Stimulated activated CD8-positive, alpha-beta memory T cell treated with anti-CD3 and anti-CD28 coated beads, Interleukin-4, amount 100 ng/mL, for 1 hour (primary cell): ENCODE measurements around the gene FCAR.
"Not testable (repeated sequence)": the region's sequence is repeated elsewhere in the genome, so short reads cannot be mapped to it uniquely, and the experiment has no call there.

Experiments used
- DNase-seq, 2 donors: peaks; one replicate each; pipeline ENCODE4 v3.0.0-alpha.2; 2020; ENCODE audit warnings: low read depth in 2 of 2, low spot score in 1 of 2

FCAR gene

DNA sequence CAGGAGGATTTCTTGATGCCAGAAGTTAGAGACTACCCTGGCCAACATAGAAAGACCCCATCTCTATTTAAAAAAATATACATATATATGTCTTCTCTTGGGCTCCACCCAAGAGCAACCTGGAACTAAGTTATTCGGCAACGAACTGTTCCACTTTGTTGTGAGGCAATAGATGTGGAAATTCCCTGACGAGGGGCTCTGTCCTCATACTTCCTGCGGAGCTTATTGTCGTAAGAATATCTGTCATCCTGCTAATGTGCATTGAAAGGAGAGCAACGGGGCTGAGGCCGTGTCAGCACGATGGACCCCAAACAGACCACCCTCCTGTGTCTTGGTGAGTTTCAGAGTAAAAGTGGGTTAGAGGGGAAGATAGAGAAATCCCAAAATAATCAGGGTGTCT is at the start of gene FCAR:
FCAR (plus strand) TSS at position 246 of the 400 bp plus-strand sequence; CDS start at position 301, 55 bp downstream.
- DNase-seq: no peak

DNA sequence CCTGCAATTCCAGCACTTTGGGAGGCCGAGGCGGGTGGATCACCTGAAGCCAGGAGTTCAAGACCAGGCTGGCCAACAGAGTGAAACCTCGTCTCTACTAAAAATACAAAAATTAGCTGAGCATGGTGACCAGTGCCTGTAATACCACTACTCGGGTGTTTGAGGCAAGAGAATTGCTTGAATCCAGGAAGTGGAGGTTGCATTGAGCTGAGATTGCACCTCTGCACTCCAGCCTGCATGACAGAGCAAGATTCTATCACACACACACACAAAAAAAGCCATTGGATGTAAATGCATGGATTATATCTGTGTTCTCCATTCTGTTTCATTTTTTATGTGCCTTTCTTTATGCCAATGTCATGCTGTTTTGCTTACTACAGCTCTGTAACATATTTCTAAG is 49.6 kb upstream of the FCAR start:
- not testable (repeated sequence) for DNase-seq

DNA sequence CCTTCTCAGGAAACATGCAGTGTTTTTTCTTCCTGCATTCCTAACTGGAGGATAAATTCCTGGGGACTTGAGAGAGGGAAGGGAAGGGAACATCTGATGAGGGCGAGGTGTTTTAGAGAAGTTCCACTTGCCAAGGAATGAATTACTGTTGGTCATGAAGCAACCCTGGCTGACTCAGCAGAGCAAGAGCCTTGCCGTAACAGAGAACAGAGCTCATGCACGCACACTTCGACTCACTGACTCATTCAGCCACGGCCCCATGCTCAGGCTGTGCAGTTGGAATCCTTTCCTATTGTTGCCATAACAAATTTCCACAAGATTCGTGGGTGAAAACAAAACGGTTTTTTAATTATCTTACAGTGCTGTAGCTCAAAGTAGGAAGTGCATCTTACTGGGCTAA is 48.7 kb upstream of the FCAR start:
- not testable (repeated sequence) for DNase-seq

DNA sequence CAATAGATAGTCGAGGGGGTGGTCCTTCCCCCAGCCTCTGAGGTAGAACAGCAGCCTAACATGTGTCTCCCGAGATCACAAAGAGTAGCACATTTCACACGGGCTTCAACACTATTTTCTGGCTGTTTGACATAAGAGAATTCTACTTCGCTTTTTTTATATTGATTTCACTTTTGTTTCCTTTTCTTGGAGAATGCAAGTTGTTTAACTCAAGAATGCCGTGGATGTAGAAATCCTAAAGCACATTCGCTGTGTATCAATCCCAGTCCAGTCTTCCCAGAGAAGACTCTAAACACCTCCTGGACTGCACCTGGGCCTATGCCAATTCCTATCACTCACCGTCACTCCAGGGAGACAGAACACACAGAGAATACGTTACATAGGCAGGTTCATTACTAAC is 46.0 kb upstream of the FCAR start:
- not testable (repeated sequence) for DNase-seq

DNA sequence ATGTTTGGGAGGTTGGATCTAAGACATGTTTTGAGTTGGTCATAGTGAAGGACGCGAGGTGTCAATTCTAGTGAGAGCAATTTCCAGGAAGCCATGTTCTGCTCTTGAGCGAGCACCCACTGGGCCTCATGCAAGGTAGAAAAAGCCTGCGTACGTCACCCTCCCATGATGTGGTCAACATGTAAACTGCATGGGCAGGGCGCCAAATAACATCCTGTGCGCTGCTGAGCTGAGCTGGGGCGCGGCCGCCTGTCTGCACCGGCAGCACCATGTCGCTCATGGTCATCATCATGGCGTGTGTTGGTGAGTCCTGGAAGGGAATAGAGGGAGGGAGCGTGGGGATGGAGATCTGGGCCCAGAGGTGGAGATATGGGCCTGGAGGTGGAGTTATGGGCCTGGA is 41.5 kb upstream of the FCAR start, which contains the start of gene KIR2DS4:
KIR2DS4 (plus strand) TSS at position 181 of the 400 bp plus-strand sequence.
- DNase-seq: not testable (repeated sequence)

DNA sequence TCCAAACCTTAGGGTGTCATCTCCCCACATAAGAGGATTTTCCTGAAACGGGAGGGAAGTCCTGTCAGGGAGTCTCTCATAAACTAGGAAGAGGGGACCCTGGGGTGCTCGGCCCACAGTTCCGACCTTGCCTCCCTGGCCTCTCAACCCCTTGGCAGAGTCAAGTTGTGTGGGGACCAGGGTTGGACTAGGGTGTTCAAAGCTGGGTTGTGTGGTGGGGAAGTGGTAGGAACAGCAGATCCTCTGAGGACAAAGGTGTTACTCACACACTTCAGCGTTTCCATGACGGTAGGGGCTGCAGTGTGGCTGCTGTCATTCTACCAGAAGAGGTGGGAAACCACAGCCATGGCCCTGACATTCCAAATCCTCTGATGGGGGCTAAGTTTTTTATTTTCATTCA is 38.9 kb upstream of the FCAR start:
- not testable (repeated sequence) for DNase-seq

DNA sequence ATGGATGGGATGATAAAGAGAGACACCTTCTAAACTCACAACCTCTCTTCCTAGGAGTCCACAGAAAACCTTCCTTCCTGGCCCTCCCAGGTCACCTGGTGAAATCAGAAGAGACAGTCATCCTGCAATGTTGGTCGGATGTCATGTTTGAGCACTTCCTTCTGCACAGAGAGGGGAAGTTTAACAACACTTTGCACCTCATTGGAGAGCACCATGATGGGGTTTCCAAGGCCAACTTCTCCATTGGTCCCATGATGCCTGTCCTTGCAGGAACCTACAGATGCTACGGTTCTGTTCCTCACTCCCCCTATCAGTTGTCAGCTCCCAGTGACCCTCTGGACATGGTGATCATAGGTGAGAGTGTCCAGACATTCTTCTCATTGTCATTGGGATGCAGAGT is 36.5 kb upstream of the FCAR start:
- DNase-seq: not testable (repeated sequence)

DNA sequence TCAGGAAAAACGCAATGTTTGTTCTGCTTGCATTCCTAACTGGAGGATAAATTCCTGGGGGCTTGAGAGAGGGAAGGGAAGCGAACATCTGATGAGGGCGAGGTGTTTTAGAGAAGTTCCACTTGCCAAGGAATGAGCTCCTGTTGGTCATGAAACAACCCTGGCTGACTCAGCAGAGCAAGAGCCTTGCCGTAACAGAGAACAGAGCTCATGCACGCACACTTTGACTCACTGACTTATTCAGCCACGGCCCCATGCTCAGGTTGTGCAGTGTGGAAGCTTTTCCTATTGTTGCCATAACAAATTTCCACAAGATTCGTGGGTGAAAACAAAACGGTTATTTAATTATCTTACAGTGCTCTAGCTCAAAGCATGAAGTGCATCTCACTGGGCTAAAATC is 30.9 kb upstream of the FCAR start:
- DNase-seq: not testable (repeated sequence)

DNA sequence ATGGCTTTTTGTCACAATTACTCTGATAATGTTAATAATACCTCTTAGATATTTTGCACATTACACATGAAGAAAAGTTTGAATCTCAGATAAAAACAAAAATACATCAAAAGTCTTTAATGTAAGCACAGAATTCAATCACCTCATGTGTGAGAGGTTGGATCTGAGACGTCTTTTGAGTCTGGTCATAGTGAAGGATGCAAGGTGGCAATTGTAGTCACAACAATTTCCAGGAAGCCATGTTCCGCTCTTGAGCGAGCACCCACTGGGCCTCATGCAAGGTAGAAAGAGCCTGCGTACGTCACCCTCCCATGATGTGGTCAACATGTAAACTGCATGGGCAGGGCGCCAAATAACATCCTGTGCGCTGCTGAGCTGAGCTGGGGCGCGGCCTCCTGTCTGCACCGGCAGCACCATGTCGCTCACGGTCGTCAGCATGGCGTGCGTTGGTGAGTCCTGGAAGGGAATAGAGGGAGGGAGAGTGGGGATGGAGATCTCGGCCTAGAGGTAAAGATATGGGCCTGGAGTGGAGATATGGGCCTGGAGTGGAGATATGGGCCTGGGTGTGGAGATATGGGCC is 23.9 kb upstream of the FCAR start, which contains the start of gene KIR3DL2:
KIR3DL2 (plus strand) TSS at position 383 of the 580 bp plus-strand sequence; CDS start at position 416, 33 bp downstream.
- DNase-seq: not testable (repeated sequence)

DNA sequence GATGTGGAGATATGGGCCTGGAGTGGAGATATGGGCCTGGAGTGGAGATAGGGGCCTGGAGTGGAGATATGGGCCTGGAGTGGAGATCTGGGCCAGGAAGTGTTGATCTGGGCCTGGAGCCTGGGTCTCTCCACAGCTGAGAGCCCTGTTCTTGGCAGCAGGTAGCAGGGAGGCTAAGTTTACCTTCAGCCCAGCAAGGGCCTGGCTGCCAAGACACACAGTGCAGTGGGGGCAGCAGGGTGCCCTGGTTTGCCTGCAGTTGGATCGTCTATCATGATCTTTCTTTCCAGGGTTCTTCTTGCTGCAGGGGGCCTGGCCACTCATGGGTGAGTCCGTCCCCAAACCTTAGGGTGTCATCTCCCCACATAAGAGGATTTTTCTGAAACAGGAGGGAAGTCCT is 23.1 kb upstream of the FCAR start:
- no peak for DNase-seq

DNA sequence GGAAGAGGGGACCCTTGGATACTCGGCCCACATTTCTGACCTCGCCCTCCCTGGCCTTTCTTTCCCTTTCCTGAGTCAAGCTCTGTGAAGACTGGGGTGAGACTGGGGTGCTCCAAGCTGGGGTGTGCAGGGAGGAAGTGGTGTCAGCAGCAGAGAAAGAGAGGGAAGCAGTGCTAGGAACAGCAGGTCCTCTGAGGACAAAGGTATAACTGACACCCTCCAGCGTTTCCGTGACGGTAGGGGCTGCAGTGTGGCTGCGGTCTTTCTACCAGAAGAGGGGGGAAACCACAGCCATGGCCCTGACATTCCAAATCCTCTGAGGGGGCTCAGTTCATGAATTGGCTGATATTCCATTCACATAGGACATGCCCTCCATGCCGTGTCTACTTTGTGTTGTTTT is 22.7 kb upstream of the FCAR start:
- DNase-seq: no peak

DNA sequence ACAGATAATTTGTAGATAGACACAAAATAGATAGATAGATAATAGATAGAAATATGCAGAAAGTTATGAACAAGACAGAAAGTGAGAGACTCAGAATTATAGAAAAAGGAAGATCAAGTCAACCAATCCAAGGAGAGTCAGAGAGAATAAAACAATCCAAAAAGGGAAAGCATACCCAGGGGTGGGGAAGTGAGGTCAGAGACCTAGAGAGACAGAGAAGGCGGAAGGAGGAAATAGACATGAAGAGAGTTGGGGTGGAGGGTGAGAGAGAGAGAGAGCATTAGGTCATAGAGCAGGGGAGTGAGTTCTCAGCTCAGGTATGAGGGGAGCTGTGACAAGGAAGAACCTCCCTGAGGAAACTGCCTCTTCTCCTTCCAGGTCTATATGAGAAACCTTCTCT is 18.8 kb upstream of the FCAR start:
- not testable (repeated sequence) for DNase-seq

DNA sequence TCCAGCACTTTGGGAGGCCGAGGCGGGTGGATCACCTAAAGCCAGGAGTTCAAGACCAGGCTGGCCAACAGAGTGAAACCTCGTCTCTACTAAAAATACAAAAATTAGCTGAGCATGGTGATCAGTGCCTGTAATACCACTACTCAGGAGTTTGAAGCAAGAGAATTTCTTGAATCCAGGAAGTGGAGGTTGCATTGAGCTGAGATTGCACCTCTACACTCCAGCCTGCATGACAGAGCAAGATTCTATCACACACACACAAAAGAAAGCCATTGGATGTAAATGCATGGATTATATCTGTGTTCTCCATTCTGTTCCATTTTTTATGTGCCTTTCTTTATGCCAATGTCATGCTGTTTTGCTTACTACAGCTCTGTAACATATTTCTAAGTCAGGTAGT is 15.6 kb upstream of the FCAR start:
- DNase-seq: not testable (repeated sequence)

DNA sequence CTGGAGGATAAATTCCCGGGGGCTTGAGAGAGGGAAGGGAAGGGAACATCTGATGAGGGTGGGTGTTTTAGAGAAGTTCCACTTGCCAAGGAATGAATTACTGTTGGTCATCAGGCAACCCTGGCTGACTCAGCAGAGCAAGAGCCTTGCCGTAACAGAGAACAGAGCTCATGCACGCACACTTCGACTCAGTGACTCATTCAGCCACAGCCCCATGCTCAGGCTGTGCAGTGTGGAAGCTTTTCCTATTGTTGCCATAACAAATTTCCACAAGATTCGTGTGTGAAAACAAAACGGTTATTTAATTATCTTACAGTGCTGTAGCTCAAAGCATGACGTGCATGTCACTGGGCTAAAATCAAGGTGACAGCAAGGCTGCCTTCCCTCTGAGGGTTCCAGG is 14.6 kb upstream of the FCAR start:
- DNase-seq: not testable (repeated sequence)

DNA sequence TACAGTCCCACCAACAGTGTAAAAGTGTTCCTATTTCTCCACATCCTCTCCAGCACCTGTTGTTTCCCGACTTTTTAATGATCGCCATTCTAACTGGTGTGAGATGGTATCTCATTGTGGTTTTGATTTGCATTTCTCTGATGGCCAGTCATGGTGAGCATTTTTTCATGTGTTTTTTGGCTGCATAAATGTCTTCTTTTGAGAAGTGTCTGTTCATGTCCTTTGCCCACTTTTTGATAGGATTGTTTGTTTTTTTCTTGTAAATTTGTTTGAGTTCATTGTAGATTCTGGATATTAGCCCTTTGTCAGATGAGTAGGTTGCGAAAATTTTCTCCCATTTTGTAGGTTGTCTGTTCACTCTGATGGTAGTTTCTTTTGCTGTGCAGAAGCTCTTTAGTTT is 10.6 kb upstream of the FCAR start:
- DNase-seq: not testable (repeated sequence)

DNA sequence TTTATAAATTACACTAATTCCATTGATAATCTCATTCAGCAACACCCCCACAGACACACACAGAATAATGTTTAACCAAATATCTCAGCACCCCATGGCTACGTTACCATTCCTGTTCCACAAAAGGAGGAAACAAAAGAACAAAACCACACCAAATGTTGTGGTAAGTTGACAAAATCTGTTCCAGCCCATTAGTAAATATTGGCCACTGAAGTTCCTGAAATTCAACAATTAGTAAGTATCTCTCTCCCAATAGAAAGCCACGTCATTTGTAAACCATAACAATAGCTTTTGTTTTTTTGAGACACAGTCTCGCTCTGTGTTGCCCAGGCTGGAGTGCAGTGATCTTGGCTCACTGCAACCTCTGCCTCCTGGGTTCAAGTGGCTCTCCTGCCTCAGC is 2.3 kb upstream of the FCAR start:
- no peak for DNase-seq

DNA sequence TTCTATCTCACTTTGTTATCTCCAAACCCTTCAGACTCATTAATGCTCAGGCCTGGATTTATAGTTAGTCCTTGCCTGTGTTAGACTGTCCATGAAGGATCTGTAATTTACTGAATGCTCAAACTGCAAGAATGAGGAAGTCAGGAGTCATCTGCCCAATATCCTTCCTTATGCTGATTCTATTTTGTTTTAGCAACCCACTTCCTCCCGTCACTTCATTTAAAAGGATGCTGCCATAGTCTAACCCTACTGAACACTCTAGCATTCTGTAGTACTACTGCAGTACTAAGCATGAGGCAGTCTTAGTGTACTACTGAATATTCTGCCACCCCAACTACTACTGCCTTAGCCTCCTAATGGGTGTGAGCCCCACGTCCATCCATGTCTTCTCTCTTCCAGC is 1.5 kb downstream of the FCAR start:
- DNase-seq: no peak

DNA sequence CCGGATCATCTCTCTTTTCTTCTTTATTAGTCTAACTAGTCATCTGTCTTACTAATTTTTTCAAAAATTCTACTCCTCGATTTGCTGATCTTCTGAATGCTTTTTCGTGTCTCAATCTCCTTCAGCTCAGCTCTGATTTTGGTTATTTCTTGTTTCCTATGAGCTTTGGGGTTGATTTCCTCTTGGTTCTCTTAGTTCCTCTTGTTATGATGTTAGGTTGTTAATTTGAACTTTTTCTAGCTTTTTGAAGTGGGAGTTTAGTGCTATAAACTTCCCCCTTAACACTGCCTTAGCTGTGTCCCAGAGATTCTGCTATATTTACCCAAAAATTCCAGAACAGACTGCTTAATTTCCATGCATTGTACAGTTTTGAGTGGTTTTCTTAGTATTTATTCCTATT is 3.4 kb downstream of the FCAR start:
- DNase-seq: no peak

DNA sequence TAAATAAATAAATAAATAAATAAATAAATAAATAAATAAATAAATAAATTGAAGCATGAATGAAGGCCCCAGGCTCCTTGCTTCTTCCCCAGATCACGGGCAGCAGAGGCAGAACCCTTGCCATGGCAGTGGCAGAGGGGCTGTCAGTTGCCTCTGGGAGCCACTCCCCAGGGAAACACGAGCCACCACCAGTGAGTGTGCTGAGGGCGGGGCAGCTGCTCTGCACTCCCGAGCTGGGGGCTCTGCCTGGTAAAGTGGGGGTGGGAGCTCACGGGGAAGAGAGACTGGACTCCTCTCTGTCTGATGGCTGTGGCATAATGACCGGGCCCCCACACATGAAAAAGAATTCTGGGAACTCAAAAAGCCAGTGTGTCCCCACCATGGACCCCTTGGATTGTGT is 7.8 kb downstream of the FCAR start:
- no peak for DNase-seq

DNA sequence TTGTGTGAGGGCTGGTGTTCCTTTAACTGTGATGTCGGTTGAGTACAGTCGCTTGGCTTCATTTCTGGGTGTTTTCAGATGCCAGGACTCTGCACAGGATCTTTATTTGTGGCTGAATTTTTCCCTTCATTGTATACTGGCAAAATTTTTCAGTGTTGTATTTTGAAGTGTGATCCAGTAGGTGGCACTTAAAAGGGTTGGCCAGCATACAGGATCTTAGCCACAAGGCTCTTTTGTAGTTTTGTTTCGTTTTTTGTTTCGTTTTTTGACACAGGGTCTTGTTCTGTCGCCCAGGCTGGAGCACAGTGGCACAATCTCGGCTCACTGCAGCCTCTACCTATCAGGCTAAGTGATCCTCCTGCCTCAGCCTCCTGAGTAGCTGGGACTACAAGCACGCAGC is 8.7 kb downstream of the FCAR start:
- no peak for DNase-seq

DNA sequence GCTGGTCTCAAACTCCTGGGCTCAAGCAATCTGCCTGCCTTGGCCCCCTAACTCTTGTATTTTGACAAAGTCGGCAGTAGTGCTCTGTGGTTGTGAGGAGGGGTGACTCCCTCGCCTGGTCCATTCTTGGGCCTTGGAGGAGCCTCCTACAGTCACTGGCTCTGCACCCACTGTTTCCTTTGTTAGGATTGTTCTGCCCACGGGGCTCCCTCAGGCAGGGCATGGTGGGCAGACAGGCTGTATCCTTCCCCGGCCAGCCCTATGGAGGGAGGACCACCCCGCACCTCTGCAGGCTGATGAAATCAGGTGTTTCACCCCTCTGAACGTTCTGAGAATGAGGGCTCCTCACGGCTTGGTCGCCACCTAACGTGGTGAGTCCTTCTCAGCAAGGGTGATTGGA is 9.2 kb downstream of the FCAR start:
- no peak for DNase-seq

DNA sequence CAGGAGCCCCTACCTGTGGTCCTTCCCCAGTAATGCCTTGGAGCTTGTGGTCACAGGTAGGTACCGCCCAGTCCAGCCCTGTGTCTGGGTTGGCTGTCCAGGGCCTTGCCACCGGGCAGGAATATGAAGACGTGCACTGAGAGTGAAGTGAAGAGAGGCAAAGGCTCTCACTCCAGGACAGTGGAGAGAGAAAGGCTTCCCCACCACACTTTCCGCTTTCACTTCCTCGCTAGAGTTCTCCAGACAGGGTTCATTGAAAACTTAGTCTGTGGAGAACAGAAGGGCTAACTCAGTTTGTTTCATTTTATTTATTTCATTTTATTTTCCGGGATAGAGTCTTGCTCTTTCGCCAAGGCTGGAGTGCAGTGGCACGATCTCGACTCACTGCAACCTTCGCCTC is 14.2 kb downstream of the FCAR start:
- DNase-seq: no peak

DNA sequence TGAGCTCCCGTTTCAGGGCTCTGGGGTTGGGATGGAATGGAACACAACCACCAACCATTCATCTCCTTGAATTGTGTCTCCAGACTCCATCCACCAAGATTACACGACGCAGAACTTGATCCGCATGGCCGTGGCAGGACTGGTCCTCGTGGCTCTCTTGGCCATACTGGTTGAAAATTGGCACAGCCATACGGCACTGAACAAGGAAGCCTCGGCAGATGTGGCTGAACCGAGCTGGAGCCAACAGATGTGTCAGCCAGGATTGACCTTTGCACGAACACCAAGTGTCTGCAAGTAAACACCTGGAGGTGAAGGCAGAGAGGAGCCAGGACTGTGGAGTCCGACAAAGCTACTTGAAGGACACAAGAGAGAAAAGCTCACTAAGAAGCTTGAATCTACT is 15.5 kb downstream of the FCAR start:
- DNase-seq: no peak
